Measurements from ENCODE around the gene DLGAP4.

DLGAP4 gene

DNA sequence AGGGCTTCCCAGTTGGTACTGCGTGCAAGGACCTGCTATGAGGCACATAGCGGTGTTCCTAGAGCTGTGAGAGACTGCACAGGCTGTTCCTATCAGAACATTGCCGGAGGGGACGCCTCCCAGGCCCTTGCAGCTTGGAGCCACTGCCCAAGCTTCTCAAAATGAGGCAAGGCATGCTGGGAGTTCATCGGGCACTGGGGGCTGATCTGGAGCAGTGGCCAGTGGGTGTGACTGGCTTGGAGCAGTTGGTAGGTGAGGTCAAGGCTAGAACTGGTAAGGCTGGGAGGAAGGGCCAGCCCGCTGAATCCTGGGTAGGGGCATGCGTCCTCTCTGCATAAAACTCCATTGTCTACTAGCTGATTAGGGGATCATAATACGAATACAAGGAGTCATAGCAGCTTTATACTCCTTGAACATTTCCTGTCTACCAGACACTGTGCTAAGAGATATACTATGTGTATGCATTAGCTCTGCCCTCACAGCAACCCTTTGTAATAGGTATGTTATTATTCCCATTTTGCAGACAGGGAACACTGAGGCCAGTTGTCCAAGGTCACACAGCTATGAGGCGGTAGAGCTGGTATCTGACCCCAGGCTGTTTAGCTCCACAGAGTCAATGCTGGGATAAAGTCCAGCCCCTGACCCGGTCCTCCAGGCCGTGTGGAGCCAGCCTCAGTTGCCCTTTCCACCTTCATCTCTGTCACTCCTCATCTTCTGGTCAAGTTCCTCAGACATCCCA lies 53.7 kb downstream of the DLGAP4 start:
- TF ChIP-seq CTCF (IDR thresholded peaks at IDR 0.05; ENCODE audit: control insufficient read depth, extremely low read depth, insufficient read depth), result no peak
- H3K4me3 ChIP-seq (ENCODE audit: low read depth, low read length), result no peak overlapping the region
- DNase-seq (ENCODE audit: low read depth), result no peak

- no peak for TF ChIP-seq CTCF (IDR thresholded peaks at IDR 0.05; ENCODE audit: control insufficient read depth, extremely low read depth, insufficient read depth)
- no peak for DNase-seq (ENCODE audit: low read depth)
Measured at GRCh38 chr20:36360429-36360828, 54.3 kb downstream of the DLGAP4 start.

DNA sequence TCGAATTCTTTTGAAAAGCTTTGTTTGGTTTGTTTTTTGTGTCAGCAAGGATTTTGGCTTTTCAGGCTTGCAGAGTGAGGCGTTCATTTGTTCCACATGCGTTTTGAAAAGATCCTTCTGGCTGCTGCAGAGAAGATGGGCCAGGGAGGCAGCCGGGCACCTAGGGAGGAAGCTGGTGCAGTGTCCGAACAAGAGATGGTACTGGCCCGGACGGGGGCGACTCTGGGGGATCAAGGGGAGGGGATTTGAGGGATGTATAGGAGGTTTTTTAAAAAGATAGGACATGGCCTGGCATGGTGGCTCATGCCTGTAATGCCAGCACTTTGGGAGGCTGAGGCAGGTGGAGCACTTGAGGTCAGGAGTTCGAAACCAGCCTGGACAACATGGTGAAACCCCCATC lies 55.3 kb downstream of the DLGAP4 start:
- TF ChIP-seq CTCF (IDR thresholded peaks at IDR 0.05; ENCODE audit: control insufficient read depth, extremely low read depth, insufficient read depth), result no peak
- no peak for DNase-seq (ENCODE audit: low read depth)
- H3K4me3 ChIP-seq (ENCODE audit: low read depth, low read length), result no peak overlapping the region

More at GRCh38 chr20:36360429-36360828, 54.3 kb downstream of the DLGAP4 start:
- no peak overlapping the region for H3K4me3 ChIP-seq (ENCODE audit: low read depth, low read length)

DNA sequence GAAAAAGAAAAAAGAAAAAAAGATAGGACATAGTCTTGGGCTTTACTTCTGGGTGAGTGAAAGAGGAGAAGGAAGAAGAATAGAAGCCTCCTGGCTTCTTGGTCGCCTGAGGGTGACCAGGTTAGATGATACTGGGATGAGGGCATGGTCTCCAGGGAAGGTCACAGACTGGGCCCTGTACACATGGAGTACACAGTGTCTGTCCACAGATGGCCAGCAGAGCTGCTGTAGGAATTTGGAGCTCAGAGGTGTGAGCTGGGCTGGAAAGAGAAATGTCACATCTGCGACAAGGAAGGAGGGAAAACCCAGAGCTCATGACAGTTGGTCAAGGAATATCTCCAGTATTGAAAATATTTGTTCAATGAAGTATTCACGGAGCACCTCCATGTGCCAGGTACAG lies 56.1 kb downstream of the DLGAP4 start:
- DNase-seq (ENCODE audit: low read depth), result no peak
- no peak for TF ChIP-seq CTCF (IDR thresholded peaks at IDR 0.05; ENCODE audit: control insufficient read depth, extremely low read depth, insufficient read depth)
- H3K4me3 ChIP-seq (ENCODE audit: low read depth, low read length), result no peak overlapping the region

GRCh38 chr20:36362978-36363713 lies 57.0 kb downstream of the DLGAP4 start:
- DNase-seq (ENCODE audit: low read depth), result no peak
- no peak for TF ChIP-seq CTCF (IDR thresholded peaks at IDR 0.05; ENCODE audit: control insufficient read depth, extremely low read depth, insufficient read depth)
- no peak overlapping the region for H3K4me3 ChIP-seq (ENCODE audit: low read depth, low read length)

DNA sequence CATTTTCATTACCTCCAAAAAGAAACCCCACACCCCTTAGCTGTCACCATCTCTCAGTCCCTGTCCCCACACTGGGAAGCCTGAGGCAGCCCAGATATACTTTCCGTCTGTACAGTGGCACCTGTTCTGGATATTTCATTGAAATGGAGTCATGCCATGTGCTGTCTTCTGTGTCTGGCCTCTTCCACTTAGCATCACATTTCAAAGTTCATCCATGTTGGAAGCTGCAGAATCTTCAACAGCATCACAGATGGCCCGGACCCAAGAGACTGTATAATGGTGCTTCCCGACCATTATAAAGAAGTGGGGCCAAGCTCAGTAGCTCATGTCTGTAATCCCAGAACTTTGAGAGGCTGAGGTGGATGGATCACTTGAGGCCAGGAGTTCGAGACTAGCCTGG lies 58.4 kb downstream of the DLGAP4 start:
- no peak for TF ChIP-seq CTCF (IDR thresholded peaks at IDR 0.05; ENCODE audit: control insufficient read depth, extremely low read depth, insufficient read depth)
- H3K4me3 ChIP-seq (ENCODE audit: low read depth, low read length), result no peak overlapping the region
- DNase-seq (ENCODE audit: low read depth), result no peak
